Coronary artery (tissue), 2 donors: ENCODE measurements around the gene MICA.
A peak's percentile ranks its signal among the peaks of the same experiment; 100 is the strongest.

Experiments
- DNase-seq: peaks from one replicate; pipeline ENCODE4 v3.0.0-alpha.2; 2017; ENCODE audit warnings: low spot score
- H3K27ac ChIP-seq, 2 donors: fragments of 200-600 bp; sonication (generic); one replicate each; pipeline ENCODE4 v1.5.1; 2016 to 2019
- H3K4me3 ChIP-seq: fragments of 200-600 bp; sonication (generic); 2 replicates; pipeline ENCODE4 v1.5.1; 2016; ENCODE audit warnings: mild to moderate bottlenecking, moderate library complexity
- CTCF ChIP-seq: fragments of 200-600 bp; sonication (generic); IDR thresholded peaks from one replicate; pipeline ENCODE4 v1.5.1; 2019; ENCODE audit warnings: antibody characterized with exemption

The MICA gene

GRCh38 chr6:31464252-31465184, 61.1 kb downstream of the MICA start:
- no peak for DNase-seq
- no peak for TF ChIP-seq CTCF
- Histone ChIP-seq H3K27ac (no peak overlapping the region), H3K4me3 (peak overlapping the region; percentile 70)
